Upper lobe of left lung (tissue), 4 donors: ENCODE measurements around the gene GP1BB.

ENCODE experiments used
- POLR2A ChIP-seq, 4 donors: fragments of 450-650 bp; IDR thresholded peaks; one replicate each; pipeline ENCODE4 v1.5.1; 2016 to 2017; ENCODE audit warnings: antibody characterized with exemption in 4 of 4, mild to moderate bottlenecking in 2 of 4
- POLR2AphosphoS5 ChIP-seq, 2 donors: sonication (generic); formaldehyde crosslinking; IDR thresholded peaks; one replicate each; pipeline ENCODE4 v1.5.1; 2017; ENCODE audit warnings: antibody characterized with exemption in 2 of 2
- TF ChIP-seq, protein P1 (sequence below), 6 experiments: fragments of 450-650 bp in 4 of 6; fragments of 200-600 bp in 2 of 6; sonication (generic) in 2 of 6; IDR thresholded peaks; one replicate each; pipeline ENCODE4 v1.5.1; 2016 to 2019; ENCODE audit warnings: antibody characterized with exemption in 6 of 6

DNA sequence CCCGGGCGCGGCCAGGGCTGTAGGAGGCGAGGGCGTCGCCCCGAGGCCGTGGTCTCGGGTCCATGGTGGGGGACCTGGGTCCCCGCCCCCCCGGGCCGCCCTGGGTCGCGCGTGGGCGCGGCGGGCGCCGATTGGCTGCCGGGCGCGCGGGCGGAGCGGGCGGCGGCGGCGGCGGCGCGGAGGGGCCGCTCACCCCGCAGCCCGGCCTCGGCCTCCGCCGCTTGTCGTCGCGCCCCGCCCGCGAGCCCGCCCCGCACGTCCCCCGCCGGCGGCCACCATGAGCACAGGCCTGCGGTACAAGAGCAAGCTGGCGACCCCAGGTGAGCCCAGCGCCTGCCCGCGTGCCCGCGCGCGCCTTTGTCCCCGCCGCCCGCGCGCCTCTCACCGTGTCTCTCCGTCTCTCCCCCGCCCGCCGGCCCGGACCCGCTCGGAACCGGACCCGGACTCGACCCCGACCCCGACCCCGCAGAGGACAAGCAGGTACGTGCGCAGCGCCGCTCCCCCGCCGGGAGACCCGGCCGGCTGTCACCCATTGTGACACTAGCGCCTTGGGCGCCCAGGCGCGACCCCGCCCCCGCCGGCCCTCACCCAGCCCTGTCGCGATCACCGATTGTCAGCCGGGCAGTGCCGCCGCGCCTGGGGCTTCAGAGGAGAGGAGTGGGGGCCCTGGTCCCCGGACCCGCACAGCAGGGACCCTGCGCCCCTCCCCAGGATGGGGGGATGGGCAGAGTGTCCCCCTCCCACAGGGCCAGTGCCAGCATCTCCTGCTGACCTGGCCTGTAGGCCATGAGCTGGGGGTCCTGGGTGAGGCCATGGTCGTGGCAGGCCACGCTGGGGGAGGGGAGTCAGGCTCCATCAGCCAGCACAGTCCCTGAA, 8.8 kb upstream of the GP1BB start, which contains the start of gene SEPTIN5:
- TF ChIP-seq, protein P1, sequence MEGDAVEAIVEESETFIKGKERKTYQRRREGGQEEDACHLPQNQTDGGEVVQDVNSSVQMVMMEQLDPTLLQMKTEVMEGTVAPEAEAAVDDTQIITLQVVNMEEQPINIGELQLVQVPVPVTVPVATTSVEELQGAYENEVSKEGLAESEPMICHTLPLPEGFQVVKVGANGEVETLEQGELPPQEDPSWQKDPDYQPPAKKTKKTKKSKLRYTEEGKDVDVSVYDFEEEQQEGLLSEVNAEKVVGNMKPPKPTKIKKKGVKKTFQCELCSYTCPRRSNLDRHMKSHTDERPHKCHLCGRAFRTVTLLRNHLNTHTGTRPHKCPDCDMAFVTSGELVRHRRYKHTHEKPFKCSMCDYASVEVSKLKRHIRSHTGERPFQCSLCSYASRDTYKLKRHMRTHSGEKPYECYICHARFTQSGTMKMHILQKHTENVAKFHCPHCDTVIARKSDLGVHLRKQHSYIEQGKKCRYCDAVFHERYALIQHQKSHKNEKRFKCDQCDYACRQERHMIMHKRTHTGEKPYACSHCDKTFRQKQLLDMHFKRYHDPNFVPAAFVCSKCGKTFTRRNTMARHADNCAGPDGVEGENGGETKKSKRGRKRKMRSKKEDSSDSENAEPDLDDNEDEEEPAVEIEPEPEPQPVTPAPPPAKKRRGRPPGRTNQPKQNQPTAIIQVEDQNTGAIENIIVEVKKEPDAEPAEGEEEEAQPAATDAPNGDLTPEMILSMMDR (IDR thresholded peaks at IDR 0.05) = no peak
- TF ChIP-seq POLR2AphosphoS5 (IDR thresholded peaks at IDR 0.05) (no peak), POLR2A (IDR thresholded peaks at IDR 0.05) (no peak)
